ENCODE data around the gene ID1. TPM values are rescaled to one million over a fixed set of nuclear protein-coding genes. Genes with fewer than 3 reads are reported as not detected.

Gene ID1
- total and polyA plus RNA-seq, 2 of the 13 experiments (the other 11 are each of a cell fraction or from before 2014, with no cell fraction given), result 320 to 419 TPM

- no peak for TF ChIP-seq ZNF280D (CRISPR knock-in tag; IDR thresholded peaks at IDR 0.05)
- no peak for TF ChIP-seq ZNF414 (CRISPR knock-in tag; IDR thresholded peaks at IDR 0.05)
- no peak for TF ChIP-seq NONO (IDR thresholded peaks at IDR 0.05)
- peak; percentile 40; the same call in 1 of the 2 replicates for TF ChIP-seq NONO (CRISPR knock-in tag; conservative IDR thresholded peaks at IDR 0.05)
- 0 out of 2 replicates have a peak, but pooled peaks have one; percentile 47 for TF ChIP-seq TOE1 (CRISPR knock-in tag; IDR thresholded peaks at IDR 0.05)
- no peak for TF ChIP-seq SNAPC5 (CRISPR knock-in tag; IDR thresholded peaks at IDR 0.05; ENCODE audit: borderline replicate concordance)
- peak; percentile 42 for TF ChIP-seq ZNF574 (CRISPR knock-in tag; IDR thresholded peaks at IDR 0.05)
- TF ChIP-seq MAFK (conservative IDR thresholded peaks at IDR 0.05 in 1 of 2, IDR thresholded peaks at IDR 0.05 in 1 of 2; ENCODE audit: low read length in 2 of 2), result no peak
- 0 out of 2 replicates have a peak, but pooled peaks have one; percentile 42 for TF ChIP-seq MXD4 (CRISPR knock-in tag; IDR thresholded peaks at IDR 0.05)
- peak; percentile 94 for TF ChIP-seq RBM39 (IDR thresholded peaks at IDR 0.05; ENCODE audit: low read depth, low read length, poor library complexity, severe bottlenecking)
- no peak for TF ChIP-seq ZNF563 (CRISPR knock-in tag; IDR thresholded peaks at IDR 0.05)
- no peak for TF ChIP-seq ZBTB2 (CRISPR knock-in tag; IDR thresholded peaks at IDR 0.05; ENCODE audit: low read depth)
- peak; percentile 90 for TF ChIP-seq ZNF281 (CRISPR knock-in tag; IDR thresholded peaks at IDR 0.05; ENCODE audit: borderline replicate concordance)
- no peak for TF ChIP-seq GZF1 (CRISPR knock-in tag; IDR thresholded peaks at IDR 0.05)
- TF ChIP-seq ZNF331 (CRISPR knock-in tag; IDR thresholded peaks at IDR 0.05), result peak; percentile 2; the same call in 1 of the 2 replicates
- 0 out of 2 replicates have a peak, but pooled peaks have one; percentile 3 for TF ChIP-seq ZNF713 (CRISPR knock-in tag; IDR thresholded peaks at IDR 0.05)
These were observed 35.7 kb upstream of the ID1 start (continued) for GRCh38 chr20:31569163-31570020.

All from HepG2 (cell line).